Stromal cell of bone marrow (primary cell): ENCODE measurements around the gene CCDC120.

ENCODE experiments used
- DNase-seq: peaks from one replicate; pipeline ENCODE4 v3.0.0-alpha.2; 2012; ENCODE audit warnings: low read depth

CCDC120 gene

GRCh38 chrX:49058794-49059193 is at the start of gene CCDC120:
TSS of gene CCDC120 (plus strand) at chrX:49058999. CDS start at chrX:49062042, 3,043 bp downstream.
- no peak for DNase-seq

DNA sequence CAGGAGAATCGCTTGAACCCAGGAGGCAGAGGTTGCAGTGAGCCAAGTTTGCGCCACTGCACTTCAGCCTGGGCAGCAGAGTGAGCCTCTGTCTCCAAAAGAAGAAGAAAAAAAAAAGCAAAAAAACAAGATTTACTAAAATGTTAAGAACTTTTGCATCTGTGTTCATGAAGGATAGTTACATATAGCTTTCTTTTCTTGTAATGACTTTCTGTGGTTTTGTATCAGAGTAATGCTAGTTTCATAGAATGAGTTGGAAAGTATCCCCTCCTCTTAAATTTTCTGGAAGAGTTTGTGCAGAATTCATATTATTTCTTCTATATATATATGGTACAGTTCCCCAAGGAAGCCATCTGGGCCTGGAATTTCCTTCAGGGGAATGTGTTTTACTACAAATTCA is 39.7 kb upstream of the CCDC120 start:
- DNase-seq = no peak

DNA sequence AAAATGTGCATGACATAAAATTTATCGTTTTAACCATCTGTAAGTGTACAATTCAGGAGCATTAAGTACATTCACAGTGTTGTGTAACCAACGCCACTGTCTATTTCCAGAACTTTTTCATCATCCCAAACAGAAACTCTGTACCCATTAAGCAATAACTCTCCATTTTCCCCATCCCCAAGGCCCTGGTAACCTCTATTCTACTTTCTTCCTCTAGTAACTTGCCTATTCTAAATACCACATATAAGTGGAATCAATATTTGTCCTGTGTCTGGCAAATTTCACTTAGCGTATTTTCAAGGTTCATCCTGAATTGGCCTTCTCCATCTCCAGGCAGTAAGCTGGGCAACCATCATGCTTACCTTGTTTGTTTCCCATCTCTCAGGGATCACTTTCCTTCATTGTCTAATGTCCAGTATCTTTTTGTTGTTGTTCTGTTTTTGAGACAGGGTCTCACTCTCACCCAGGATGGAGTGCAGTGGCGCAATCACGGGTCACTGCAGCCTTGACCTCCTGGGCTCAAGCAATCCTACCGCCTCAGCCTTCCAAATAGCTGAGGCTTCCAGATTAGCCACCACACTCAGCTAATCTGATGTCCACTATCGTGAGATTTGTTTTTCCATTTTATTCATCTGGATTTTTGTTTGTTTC is 39.1 kb upstream of the CCDC120 start:
- DNase-seq = no peak

GRCh38 chrX:49029876-49030275 is 28.9 kb upstream of the CCDC120 start:
- DNase-seq = no peak

DNA sequence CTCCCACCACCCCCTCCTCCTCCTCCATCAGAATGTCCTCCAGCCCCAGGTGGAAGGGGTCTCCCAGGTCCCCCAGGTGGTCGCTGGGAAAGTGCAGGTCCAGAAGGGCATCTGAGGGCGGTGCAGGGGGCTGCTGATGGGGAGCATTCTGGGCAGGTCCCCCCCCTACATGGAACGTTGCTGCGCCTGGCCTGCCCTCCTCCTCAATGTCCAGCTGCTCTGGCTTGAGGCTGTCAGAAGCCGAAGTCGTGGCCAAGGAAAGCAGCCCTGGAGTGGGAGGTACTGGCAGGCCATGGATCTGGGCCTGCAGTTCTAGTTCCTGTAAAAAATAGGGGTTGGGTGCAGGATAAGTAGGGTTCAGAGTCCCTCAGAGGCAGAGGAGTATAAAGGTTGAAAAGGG is 28.5 kb upstream of the CCDC120 start:
- DNase-seq = no peak

GRCh38 chrX:49037883-49038475 is 20.8 kb upstream of the CCDC120 start:
- no peak for DNase-seq

DNA sequence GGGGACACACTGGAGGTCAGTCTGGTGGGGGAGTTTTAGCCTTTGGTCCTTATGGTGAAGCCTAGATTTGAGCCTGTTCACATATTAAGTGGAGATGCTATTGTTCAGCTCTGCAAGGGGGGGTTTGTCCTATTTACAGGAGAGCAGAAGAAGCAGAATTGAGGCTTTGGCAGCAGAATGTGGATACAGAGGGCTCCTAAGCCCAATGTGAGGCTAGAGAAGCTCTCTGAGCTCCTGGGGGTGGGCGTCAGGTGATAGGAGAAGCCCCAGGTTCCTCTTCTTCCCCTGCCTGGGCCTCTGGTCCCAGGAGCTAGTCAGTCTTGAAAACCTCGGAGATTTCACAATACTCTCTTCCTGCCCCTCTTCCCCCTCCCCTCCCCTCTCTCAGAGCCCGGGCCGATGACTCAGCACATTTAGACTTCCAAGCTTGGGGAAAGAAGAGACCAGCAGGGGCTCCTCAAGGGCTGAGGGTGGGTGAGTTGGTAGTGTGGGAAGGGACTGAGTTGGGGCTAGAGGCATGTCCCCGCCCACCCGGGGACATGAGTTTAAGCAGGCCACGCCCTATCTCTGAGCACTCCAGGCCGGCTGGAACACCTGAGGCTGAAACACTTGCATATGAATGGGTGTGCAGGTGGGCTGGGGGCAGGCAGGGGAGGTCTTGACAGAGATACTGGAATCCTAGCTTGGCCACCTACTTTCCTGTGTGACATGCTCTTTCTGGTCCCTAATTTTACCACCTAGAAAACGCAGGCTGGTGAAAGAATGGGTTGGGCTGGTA is 19.0 kb upstream of the CCDC120 start:
- peak; percentile 86 for DNase-seq

- DNase-seq = no peak
Observed at GRCh38 chrX:49040376-49040955, 18.3 kb upstream of the CCDC120 start.

DNA sequence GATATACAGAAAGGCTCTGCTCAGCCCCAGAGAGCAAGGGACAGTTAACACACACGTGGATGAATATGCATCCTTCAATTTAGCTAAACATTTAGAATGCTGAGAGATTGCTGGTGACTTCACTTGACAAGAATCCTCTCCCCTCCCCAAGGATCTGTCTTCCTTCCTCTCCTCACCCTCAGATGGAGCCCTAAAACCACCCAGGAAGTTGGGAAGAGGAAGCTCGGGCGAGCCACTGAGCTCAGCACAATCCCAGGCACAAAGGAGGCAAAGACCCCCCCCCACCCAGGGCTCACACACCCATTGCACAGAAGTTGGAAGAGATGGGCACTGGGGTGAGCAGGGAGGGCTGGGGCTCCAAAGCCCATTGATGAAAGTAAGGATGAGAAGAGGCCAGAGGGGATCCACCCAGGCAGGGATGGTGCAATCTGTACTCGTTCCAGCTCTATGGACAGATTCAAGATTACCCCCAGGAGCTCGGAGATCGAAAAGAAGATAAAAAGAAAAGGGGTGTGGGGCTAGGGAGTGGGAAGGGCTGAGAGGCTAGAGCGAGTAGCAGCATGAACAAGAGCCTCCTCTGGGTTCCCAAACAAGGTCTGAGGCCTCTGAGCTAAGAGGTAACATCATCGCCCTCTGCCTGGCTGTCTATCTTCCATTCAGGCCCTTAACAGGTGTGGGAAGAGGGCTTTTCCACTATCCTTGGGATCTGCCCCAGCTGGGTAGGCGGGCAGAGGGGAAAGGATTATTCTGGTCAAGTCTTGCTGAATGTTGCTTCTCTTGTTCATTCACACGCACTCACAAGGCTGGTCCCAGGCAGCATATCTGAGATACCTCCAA is 16.8 kb upstream of the CCDC120 start:
- DNase-seq = no peak

- DNase-seq = no peak
Observed at GRCh38 chrX:49042581-49043219, 16.1 kb upstream of the CCDC120 start.

GRCh38 chrX:49043220-49043986 is 15.4 kb upstream of the CCDC120 start, which contains the start of gene TFE3:
TSS of gene TFE3 (minus strand) at chrX:49043357. CDS start at chrX:49043226, 131 bp downstream.
- peak; percentile 96 for DNase-seq

GRCh38 chrX:49043987-49044281 is 14.9 kb upstream of the CCDC120 start:
- no peak for DNase-seq

DNA sequence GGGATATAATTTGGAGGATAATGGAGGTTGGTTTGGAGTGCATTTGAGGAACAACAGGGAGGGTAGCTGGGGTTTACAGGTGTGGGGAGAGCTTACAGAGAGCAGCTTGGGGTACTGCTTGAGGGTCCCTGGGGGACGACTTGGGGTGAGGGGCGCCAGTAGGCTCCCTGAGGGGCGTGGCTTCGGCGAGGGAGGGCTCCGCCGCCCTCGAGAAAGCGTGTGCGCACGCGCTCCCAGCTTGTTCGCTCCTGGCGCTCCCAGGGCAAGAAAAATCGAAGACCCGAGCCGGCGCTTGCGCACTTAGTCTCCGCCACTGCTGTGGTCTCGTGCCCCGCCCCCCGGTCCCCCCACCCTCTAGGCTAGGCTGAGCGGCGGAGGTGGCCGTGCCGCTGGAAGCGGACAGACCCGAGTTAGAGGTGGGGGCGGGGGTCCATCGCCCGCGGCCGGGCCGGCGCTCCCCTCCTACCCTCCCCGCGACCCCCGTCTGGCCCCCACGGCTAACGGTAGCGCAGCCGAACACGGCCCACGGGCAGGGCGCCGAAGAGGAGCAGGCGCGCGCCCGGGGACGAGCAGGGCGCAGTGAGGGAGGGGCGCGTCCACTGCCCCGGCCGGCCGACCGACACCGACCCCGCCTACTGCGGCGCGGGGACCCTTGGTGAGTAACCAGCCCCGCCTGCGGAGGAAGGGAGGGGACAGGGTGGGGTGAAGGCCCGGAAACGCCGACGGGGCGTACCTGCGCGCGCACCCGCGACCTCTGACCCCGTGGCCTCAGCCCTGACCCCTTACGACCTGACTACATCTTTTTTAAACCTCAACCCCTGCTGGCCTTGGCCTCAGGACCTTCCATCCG is 5.4 kb upstream of the CCDC120 start:
- DNase-seq = no peak

GRCh38 chrX:49054073-49054762 is 4.6 kb upstream of the CCDC120 start:
- no peak for DNase-seq

DNA sequence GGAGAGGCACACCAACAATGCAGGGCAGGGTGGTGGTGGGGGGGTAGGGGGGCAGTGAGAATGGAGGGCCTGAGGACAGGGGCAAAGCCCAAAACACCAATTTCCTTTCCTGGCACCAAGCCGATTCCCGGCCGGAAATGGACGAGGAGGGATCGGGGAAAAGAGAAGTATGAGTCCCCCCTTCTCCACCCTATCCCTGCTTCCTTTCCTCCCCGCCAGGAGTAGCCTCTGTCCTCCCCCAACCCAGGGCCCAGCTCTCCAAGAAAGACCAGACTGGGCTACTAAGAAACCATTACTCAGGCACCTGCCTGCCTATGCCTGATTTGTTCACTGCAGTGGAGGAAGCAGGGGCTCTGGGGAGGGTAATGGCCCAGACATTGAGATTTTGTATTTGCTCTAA is 402 bp downstream of the CCDC120 start:
- no peak for DNase-seq

- DNase-seq = no peak
Observed at GRCh38 chrX:49059681-49060085, 884 bp downstream of the CCDC120 start.

GRCh38 chrX:49060914-49061313 is 2.1 kb downstream of the CCDC120 start:
- DNase-seq = no peak

DNA sequence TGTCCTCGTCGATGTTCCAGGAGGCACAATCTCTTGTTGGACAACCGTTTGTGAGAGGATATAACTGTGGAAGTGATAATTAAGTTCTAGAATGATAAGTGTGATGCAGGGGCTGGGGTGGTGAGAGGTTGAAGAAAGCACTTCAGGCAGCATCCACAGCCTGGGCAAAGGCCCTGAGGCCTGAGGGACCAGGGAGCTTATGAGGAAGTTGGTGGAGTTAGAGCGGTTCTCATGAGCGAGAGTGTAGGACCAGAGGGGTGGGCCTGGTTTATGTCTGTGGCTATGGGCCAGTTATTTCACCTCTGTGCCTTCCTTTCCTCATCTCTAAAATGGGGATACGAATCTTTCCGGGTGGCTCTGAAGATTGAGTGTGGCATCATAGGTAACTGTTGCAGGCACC is 2.7 kb downstream of the CCDC120 start:
- no peak for DNase-seq

- no peak for DNase-seq
Observed at GRCh38 chrX:49061916-49062315, 3.1 kb downstream of the CCDC120 start.
